GM21528 (cell line): ENCODE measurements around the gene TNFRSF8.
A peak's percentile ranks its signal among the peaks of the same experiment; 100 is the strongest.

Source experiments
- ATAC-seq: cut with Tn5 transposase; IDR thresholded peaks from one replicate; pipeline ENCODE4 v1.9.1; 2021; ENCODE audit warnings: mild to moderate bottlenecking, moderate library complexity; ENCODE audit not compliant: unreplicated experiment, low FRiP score

Gene TNFRSF8

DNA sequence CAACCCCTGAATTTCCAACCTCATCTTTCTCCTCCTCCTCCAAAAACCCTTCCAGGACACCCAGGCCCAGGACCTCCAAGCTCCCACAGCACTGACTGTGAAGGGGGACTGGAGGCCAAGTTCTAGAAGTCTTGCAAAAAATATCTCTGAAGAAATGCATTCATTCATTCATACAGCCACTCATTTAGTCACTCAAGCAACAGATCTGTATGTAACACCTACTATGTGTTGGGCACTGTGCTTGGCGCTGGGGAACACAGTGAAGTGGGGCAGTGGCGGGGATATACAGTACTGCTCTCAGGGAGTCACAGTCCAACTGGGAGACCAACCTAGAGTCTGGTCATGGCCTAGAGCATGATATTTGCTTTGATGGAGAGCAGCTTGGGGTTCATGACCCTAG lies 88.4 kb downstream of the TNFRSF8 start:
- ATAC-seq = no peak

GRCh38 chr1:12152113-12152891 lies 89.2 kb downstream of the TNFRSF8 start:
- ATAC-seq = peak; percentile 75

- no peak for ATAC-seq
Observed at GRCh38 chr1:12153181-12153785, 90.2 kb downstream of the TNFRSF8 start.

GRCh38 chr1:12155328-12155727 lies 92.2 kb downstream of the TNFRSF8 start:
- ATAC-seq = no peak

DNA sequence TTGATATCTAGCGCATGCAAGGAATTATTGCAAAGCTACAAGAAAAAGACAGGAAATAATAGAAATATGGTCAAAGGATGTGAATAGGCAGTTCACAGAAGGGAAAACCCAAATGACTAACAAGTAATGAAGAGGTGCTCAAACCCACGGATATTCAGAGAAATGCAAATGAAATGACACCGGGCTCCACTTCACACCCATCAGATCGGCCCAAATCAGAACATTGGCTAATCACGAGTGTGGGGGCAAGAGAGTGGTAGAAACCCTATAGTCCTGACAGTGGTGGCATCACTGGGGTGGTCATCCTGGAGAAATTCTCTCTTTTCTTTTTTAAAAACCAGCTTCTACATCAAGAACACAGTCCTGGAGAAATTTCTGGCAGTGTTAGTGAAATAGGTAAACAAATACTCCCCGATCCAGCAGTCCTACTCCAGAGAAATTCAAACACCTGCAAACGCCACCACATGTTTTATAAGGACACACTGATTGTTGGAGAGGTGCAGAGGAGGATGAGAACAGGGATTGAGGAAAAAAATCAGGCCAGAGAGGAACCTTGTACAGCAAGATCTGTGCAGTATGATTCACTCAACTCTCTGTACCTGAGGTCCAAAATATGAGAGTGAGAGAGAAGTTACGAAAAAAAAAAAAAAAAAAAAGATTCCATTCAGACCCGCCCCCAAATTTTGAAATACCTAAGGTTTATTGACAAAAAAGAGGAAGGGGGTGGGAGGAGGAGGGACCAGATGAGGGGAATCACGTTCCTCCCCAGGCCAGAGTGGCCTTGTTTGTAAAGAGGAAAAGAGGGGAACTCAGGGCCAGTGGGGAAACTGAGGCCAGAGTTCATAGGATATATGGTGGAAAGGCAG lies 94.5 kb downstream of the TNFRSF8 start:
- ATAC-seq = no peak

DNA sequence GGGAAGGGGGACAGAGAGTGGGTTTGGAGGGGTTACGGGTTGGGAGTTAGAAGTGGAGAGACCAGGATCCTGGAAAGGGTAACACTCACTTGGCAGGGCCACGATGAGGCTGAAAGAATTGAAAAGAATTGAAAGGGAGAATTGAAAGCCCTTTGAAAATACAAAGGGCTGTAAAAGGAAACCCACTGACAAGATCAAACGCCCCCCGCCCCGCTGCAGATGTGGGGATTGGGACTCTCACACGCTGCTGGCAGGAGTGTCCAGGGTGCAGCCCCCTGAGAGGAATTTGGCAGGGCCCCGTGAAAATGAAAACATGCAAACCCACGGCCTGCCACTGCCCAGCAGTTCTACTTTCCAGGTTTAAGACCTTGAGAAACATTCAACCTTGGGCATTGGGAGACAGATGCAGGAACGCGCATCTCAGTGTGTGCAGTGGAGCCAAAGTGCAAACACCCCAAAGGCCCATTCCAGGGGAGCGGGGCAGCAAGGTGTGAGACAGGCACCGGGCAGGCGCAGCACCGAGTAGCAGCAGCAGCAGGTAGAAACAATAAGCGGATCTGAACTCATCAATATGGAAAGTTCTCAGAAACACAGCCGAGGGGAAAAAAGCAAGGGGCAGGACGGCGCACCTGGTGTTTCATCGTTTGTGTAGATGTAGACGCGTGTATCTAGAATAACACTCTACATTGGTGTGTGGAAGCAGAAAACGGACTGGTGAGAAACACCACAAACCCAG lies 95.4 kb downstream of the TNFRSF8 start:
- no peak for ATAC-seq

GRCh38 chr1:12159816-12160215 lies 96.7 kb downstream of the TNFRSF8 start:
- ATAC-seq = no peak

DNA sequence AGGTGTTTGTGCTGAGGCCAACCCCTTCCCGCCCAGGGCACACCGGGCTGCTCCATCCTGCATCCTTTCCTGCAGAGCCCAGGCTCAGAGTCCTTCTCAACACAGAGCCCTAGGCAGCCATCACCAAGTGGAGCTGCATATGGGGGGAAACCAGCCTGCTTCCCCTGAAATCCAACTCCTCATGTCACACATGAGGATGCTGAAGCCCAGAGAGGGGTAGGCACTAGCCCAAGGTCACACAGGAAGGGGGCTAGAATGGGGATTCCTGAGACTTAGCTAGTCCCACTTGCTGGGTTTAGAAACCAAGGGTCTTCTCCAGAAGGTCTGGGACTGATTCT lies 98.2 kb downstream of the TNFRSF8 start:
- ATAC-seq = peak; percentile 6

- ATAC-seq = peak; percentile 76
Observed at GRCh38 chr1:12161662-12162458, 98.8 kb downstream of the TNFRSF8 start.

GRCh38 chr1:12162459-12163137 lies 99.5 kb downstream of the TNFRSF8 start:
- ATAC-seq = no peak

DNA sequence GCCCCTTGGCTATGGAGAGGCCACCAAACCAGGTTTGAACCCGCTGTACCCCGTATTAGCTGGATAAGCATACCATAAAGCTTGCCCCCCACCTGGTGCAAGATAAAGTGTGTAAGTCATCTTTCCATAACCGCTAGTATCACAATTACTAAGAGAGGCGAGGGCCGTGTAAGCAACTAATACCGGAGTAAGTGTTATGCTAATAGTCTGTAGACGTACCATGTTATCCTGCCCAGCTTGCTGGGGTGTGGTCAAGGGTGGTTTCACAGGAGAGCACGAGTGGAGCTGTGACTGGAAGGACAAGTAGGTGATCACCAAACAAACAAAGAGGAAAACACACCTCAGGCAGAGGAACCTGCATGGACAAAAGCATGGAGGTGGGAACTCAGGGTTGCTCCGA lies 100.1 kb downstream of the TNFRSF8 start:
- no peak for ATAC-seq

- no peak for ATAC-seq
Observed at GRCh38 chr1:12164210-12164609, 101.1 kb downstream of the TNFRSF8 start.

DNA sequence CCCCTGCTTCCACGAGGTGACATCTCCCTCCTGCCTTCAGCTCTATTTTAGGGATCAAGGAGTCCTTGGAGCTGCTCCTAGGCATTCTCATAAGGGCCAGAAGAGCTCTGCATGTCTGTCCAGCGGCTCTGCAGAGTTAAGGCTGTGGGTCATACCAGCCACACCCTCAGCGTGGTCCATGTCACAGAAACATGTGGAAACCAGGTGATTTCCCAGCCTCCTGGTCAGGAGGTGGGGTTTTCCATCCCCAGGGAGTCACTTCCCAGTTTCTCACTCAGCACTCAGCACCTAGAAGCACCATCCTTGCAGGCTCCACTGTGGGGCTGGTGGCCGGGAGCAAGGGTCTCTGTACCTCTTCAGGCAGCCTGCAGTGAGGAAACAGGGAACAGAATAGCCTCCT lies 102.2 kb downstream of the TNFRSF8 start:
- no peak for ATAC-seq

- peak; percentile 49 for ATAC-seq
Observed at GRCh38 chr1:12166834-12167492, 103.9 kb downstream of the TNFRSF8 start, which contains the start of gene TNFRSF1B. TNFRSF1B (plus strand) TSS chr1:12166991; CDS start chr1:12167092, 101 bp downstream.

- ATAC-seq = no peak
Observed at GRCh38 chr1:12167493-12168429, 104.7 kb downstream of the TNFRSF8 start.

GRCh38 chr1:12168451-12169160 lies 105.5 kb downstream of the TNFRSF8 start:
- ATAC-seq = no peak
